Parathyroid adenoma (tissue), 2 donors: ENCODE data around the gene PNCK.

Experiments used
- H2AFZ ChIP-seq: fragments of 300-600 bp; sonication (generic); one replicate; pipeline ENCODE4 v1.7.0; 2017; ENCODE audit warnings: antibody characterized with exemption, mild to moderate bottlenecking
- H3K27ac ChIP-seq: fragments of 300-600 bp; sonication (generic); one replicate; pipeline ENCODE4 v1.7.0; 2017
- H3K27me3 ChIP-seq: fragments of 300-600 bp; sonication (generic); one replicate; pipeline ENCODE4 v1.7.0; 2017; ENCODE audit warnings: low read length; ENCODE audit not compliant: control insufficient read depth, insufficient read depth
- H3K36me3 ChIP-seq: fragments of 300-600 bp; sonication (generic); one replicate; pipeline ENCODE4 v1.7.0; 2017; ENCODE audit warnings: low read length; ENCODE audit not compliant: control insufficient read depth, insufficient read depth
- H3K4me1 ChIP-seq: fragments of 300-600 bp; sonication (generic); one replicate; pipeline ENCODE4 v1.7.0; 2017; ENCODE audit warnings: control low read depth
- H3K4me2 ChIP-seq: fragments of 300-600 bp; sonication (generic); one replicate; pipeline ENCODE4 v1.7.0; 2017; ENCODE audit warnings: low read length
- H3K4me3 ChIP-seq: fragments of 300-600 bp; sonication (generic); one replicate; pipeline ENCODE4 v1.7.0; 2017; ENCODE audit warnings: low read depth, low read length
- H3K79me2 ChIP-seq: fragments of 300-600 bp; sonication (generic); one replicate; pipeline ENCODE4 v1.7.0; 2017; ENCODE audit warnings: control low read depth
- H3K9ac ChIP-seq: fragments of 300-600 bp; sonication (generic); one replicate; pipeline ENCODE4 v1.7.0; 2017; ENCODE audit warnings: mild to moderate bottlenecking
- H3K9me3 ChIP-seq: fragments of 300-600 bp; sonication (generic); one replicate; pipeline ENCODE4 v1.7.0; 2017; ENCODE audit warnings: low read length; ENCODE audit not compliant: control insufficient read depth
- TF ChIP-seq, protein P1 (sequence below): fragments of 300-600 bp; sonication (generic); IDR thresholded peaks from one replicate; pipeline ENCODE4 v1.7.0; 2017; ENCODE audit warnings: antibody characterized with exemption, mild to moderate bottlenecking
- donor health status: primary hyperparathyroidism.

The PNCK gene

GRCh38 chrX:153671589-153672530 is 1.8 kb downstream of the PNCK start:
- Histone ChIP-seq H3K4me3 (no peak overlapping the region), H3K9ac (no peak overlapping the region), H3K4me2 (no peak overlapping the region), H3K4me1 (no peaks in the 10 kb centered on the region), H3K27ac (no peak overlapping the region), H2AFZ (no peak overlapping the region), H3K9me3 (no peaks in the 10 kb centered on the region), H3K27me3 (no peaks in the 10 kb centered on the region), H3K36me3 (no peaks in the 10 kb centered on the region), H3K79me2 (no peaks in the 10 kb centered on the region)
- TF ChIP-seq, protein P1, sequence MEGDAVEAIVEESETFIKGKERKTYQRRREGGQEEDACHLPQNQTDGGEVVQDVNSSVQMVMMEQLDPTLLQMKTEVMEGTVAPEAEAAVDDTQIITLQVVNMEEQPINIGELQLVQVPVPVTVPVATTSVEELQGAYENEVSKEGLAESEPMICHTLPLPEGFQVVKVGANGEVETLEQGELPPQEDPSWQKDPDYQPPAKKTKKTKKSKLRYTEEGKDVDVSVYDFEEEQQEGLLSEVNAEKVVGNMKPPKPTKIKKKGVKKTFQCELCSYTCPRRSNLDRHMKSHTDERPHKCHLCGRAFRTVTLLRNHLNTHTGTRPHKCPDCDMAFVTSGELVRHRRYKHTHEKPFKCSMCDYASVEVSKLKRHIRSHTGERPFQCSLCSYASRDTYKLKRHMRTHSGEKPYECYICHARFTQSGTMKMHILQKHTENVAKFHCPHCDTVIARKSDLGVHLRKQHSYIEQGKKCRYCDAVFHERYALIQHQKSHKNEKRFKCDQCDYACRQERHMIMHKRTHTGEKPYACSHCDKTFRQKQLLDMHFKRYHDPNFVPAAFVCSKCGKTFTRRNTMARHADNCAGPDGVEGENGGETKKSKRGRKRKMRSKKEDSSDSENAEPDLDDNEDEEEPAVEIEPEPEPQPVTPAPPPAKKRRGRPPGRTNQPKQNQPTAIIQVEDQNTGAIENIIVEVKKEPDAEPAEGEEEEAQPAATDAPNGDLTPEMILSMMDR = no peak

- H3K36me3 ChIP-seq = no peaks in the 10 kb centered on the region
- H2AFZ ChIP-seq = no peak overlapping the region
- no peak overlapping the region for H3K27ac ChIP-seq
- TF ChIP-seq, protein P1 = no peak
- no peak overlapping the region for H3K4me2 ChIP-seq
- H3K4me3 ChIP-seq = no peak overlapping the region
- no peak overlapping the region for H3K9ac ChIP-seq
- H3K79me2 ChIP-seq = no peaks in the 10 kb centered on the region
- H3K27me3 ChIP-seq = no peaks in the 10 kb centered on the region
- H3K4me1 ChIP-seq = no peaks in the 10 kb centered on the region
- no peaks in the 10 kb centered on the region for H3K9me3 ChIP-seq
Measured at GRCh38 chrX:153670748-153671588, 2.6 kb downstream of the PNCK start.

DNA sequence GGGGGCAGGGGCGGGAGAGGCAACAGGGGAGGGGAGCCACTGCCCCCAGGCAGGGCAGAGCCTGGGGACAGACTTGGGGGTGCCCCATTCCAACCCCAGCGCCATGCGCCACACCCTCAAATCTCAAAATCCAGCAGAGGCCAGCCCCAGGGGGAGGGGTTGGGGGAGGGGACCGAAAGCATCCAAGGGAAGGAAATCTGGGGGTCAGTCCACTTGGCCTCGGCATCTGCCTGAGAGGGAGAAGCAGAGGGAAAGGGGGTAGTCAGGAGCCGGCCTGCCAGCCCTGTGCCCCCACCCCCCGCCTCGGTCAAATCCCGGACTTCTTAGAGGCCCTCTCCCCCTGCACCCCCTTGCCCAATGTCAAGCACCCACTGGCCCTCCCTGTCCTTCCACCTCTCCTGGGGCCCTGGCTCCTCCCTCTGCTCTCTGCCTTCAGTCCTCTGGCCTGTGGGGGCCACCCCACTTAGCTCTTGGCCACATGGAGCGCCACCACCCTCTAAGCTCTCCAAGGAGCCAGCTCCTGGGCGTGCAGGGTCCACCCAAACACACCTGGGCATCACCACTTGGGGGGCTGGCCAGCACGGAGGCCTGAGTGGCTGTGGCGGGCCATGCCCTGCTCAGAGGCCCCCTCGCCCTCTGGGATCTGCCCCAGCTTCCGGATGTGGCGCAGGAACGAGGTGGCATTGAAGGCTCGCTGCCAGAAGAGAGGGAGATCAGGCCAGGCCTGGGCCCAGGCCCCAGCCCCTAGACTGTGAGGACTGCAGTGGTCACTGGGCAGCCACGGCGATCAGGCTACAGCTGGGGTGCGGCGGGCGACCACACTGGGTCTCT is 3.5 kb downstream of the PNCK start:
- Histone ChIP-seq H3K36me3 (no peaks in the 10 kb centered on the region), H3K4me3 (no peak overlapping the region), H3K79me2 (no peaks in the 10 kb centered on the region), H3K9me3 (no peaks in the 10 kb centered on the region), H3K27me3 (no peaks in the 10 kb centered on the region), H3K27ac (no peak overlapping the region), H3K9ac (no peak overlapping the region), H2AFZ (no peak overlapping the region), H3K4me2 (no peak overlapping the region), H3K4me1 (no peaks in the 10 kb centered on the region)
- TF ChIP-seq, protein P1 = no peak

DNA sequence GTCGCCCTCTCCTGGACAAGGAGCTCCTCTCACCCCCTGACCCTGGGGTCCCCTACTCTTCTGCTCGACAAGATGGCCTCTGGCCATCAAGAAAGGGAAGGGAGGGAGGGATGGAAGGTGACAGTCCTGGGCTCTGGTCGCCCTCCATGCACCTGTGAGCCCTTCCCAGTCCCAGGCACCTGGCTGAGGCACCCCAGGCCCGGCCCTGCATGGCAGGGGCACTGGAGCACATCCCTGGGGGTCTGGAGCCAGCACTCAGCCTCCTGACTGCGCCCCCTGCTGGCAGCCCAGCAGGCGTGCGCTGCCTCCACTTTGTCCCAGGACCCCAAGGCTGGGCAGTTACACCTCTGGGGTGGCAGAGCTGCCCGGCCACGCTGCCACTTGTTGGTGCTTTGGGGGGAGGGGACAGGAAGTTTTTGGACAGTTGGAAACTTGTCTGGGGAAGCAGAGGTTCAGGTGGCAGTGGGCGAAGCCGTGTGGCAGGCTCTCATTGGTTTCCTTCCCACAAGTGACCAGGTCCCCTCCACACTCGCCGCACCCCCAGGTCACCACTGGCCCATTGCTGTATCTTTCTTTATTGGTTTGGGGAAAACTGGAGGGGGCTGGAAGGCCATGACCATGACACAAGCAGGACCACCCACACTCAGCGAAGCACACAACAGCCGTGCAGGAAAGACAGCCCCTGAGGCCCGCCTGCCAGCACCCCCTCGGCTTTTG is 4.3 kb downstream of the PNCK start:
- Histone ChIP-seq H3K36me3 (no peaks in the 10 kb centered on the region), H3K4me1 (no peaks in the 10 kb centered on the region), H3K79me2 (no peaks in the 10 kb centered on the region), H3K9ac (no peak overlapping the region), H3K4me2 (no peak overlapping the region), H3K4me3 (no peak overlapping the region), H3K27me3 (no peaks in the 10 kb centered on the region), H2AFZ (no peak overlapping the region), H3K27ac (no peak overlapping the region), H3K9me3 (no peaks in the 10 kb centered on the region)
- TF ChIP-seq, protein P1 = peak; percentile 51
